ENCODE data around the gene RBBP8.

Gene RBBP8

GRCh38 chr18:23058746-23059415 is 125.8 kb downstream of the RBBP8 start:
- no peak overlapping the region for H3K27ac ChIP-seq
- no peak for DNase-seq (ENCODE audit: low spot score)
- CTCF ChIA-PET: no interaction called here
- TF ChIP-seq CTCF (conservative IDR thresholded peaks at IDR 0.05; ENCODE audit: low read depth): no peak
- POLR2A ChIA-PET (ENCODE audit: low non-redundant PET): no interaction called here

GRCh38 chr18:23059541-23060465 is 126.7 kb downstream of the RBBP8 start:
- DNase-seq (ENCODE audit: low spot score): no peak
- ChIA-PET CTCF (no interaction called here), POLR2A (ENCODE audit: low non-redundant PET) (no interaction called here)
- H3K27ac ChIP-seq: no peak overlapping the region
- no peak for TF ChIP-seq CTCF (conservative IDR thresholded peaks at IDR 0.05; ENCODE audit: low read depth)

- no peak overlapping the region for H3K27ac ChIP-seq
- ChIA-PET POLR2A (ENCODE audit: low non-redundant PET) (no interaction called here), CTCF (no interaction called here)
- TF ChIP-seq CTCF (conservative IDR thresholded peaks at IDR 0.05; ENCODE audit: low read depth): no peak
- no peak for DNase-seq (ENCODE audit: low spot score)
Observed at GRCh38 chr18:23062011-23062410, 128.9 kb downstream of the RBBP8 start.

- CTCF ChIA-PET: no interaction called here
Observed at GRCh38 chr18:23063502-23063901, 130.4 kb downstream of the RBBP8 start.

GRCh38 chr18:23065234-23065806 is 132.2 kb downstream of the RBBP8 start:
- ChIA-PET CTCF (interaction anchor here (0.6 to 0.7 kb wide), 2 partner anchors 11 to 239 kb away, joined by 3 to 4 read pairs; no protein-coding TSS in a partner anchor), POLR2A (ENCODE audit: low non-redundant PET) (no interaction called here)
- H3K27ac ChIP-seq: no peak overlapping the region
- no peak for DNase-seq (ENCODE audit: low spot score)
- no peak for TF ChIP-seq CTCF (conservative IDR thresholded peaks at IDR 0.05; ENCODE audit: low read depth)

More at GRCh38 chr18:23063502-23063901, 130.4 kb downstream of the RBBP8 start:
- POLR2A ChIA-PET (ENCODE audit: low non-redundant PET): no interaction called here
- no peak overlapping the region for H3K27ac ChIP-seq
- TF ChIP-seq CTCF (conservative IDR thresholded peaks at IDR 0.05; ENCODE audit: low read depth): no peak
- no peak for DNase-seq (ENCODE audit: low spot score)

- no peak for TF ChIP-seq CTCF (conservative IDR thresholded peaks at IDR 0.05; ENCODE audit: low read depth)
- POLR2A ChIA-PET (ENCODE audit: low non-redundant PET): no interaction called here
- DNase-seq (ENCODE audit: low spot score): no peak
- CTCF ChIA-PET: no interaction called here
- no peak overlapping the region for H3K27ac ChIP-seq
Observed at GRCh38 chr18:23066060-23066459, 132.9 kb downstream of the RBBP8 start.

Data from RWPE1 (cell line).